ENCODE measurements around the gene CRB1.

CRB1 gene

GRCh38 chr1:197388801-197389200, 120.7 kb downstream of the CRB1 start:
- WGBS (ENCODE audit: extremely low coverage, insufficient coverage, low lambda C conversion rate) = no CpG with 5 or more reads among the region's 1 CpG
- H3K18ac ChIP-seq (ENCODE audit: low read length) = no peak overlapping the region
- no peak overlapping the region for H2BK5ac ChIP-seq (ENCODE audit: low read length)
- H3K4me2 ChIP-seq (ENCODE audit: low read length) = no peak overlapping the region
- H3K9ac ChIP-seq (ENCODE audit: low read length) = no peak overlapping the region
- no peaks in the 10 kb centered on the region for H3K79me2 ChIP-seq (ENCODE audit: control insufficient read depth, insufficient read depth, low read length)
- no peaks in the 10 kb centered on the region for H3K27me3 ChIP-seq (ENCODE audit: insufficient read depth, low read length, poor library complexity)
- H3K4ac ChIP-seq (ENCODE audit: low read depth, low read length) = no peak overlapping the region
- DNase-seq = no peak
- H3K4me1 ChIP-seq (ENCODE audit: control insufficient read depth, low read depth, low read length) = no peaks in the 10 kb centered on the region
- no peaks in the 10 kb centered on the region for H3K79me1 ChIP-seq (ENCODE audit: low read length)
- no peak overlapping the region for H3K4me3 ChIP-seq (ENCODE audit: low read length)
- no peak overlapping the region for H4K5ac ChIP-seq (ENCODE audit: low read length)
- H2BK15ac ChIP-seq (replicated peaks; ENCODE audit: low read depth) = no peak overlapping the region
- H3K23ac ChIP-seq (ENCODE audit: low read length) = no peak overlapping the region
- H3K36me3 ChIP-seq (ENCODE audit: control insufficient read depth, insufficient read depth, low read length) = no peaks in the 10 kb centered on the region
- H3K27ac ChIP-seq (ENCODE audit: low read depth, low read length) = no peak overlapping the region
- H4K8ac ChIP-seq (ENCODE audit: low read depth, low read length) = no peak overlapping the region
- no peak overlapping the region for H2BK120ac ChIP-seq (ENCODE audit: low read depth, low read length)
- no peak overlapping the region for H2AK5ac ChIP-seq (ENCODE audit: low read length)
- no peak overlapping the region for H3K56ac ChIP-seq (ENCODE audit: low read length)

DNA sequence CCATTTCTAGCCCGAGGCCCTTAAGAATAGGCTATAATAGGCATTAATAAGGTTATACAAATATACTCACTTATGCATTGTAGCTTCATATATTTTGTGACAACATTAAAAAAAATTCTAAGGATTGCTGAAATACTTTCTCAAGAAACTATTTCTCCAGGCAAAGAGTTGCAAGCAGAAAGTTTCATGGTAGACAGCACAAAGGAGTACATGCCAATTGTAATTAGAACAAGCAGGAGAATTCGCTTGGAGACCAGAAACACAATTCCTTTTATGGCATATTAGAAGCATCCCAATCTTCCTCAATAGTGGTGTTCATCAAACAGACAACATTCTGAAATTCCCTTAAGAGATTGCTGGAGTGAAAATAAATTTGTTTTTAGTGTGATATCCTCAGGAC, 122.8 kb downstream of the CRB1 start:
- Histone ChIP-seq H4K5ac (ENCODE audit: low read length) (no peak overlapping the region), H3K27ac (ENCODE audit: low read depth, low read length) (no peak overlapping the region), H3K56ac (ENCODE audit: low read length) (no peak overlapping the region), H3K27me3 (ENCODE audit: insufficient read depth, low read length, poor library complexity) (no peaks in the 10 kb centered on the region), H3K9ac (ENCODE audit: low read length) (no peak overlapping the region), H4K8ac (ENCODE audit: low read depth, low read length) (no peak overlapping the region), H3K18ac (ENCODE audit: low read length) (no peak overlapping the region), H3K4me2 (ENCODE audit: low read length) (no peak overlapping the region), H3K23ac (ENCODE audit: low read length) (no peak overlapping the region), H2BK5ac (ENCODE audit: low read length) (no peak overlapping the region), H3K4ac (ENCODE audit: low read depth, low read length) (no peak overlapping the region), H2AK5ac (ENCODE audit: low read length) (no peak overlapping the region), H3K36me3 (ENCODE audit: control insufficient read depth, insufficient read depth, low read length) (no peaks in the 10 kb centered on the region), H3K79me1 (ENCODE audit: low read length) (no peaks in the 10 kb centered on the region), H2BK120ac (ENCODE audit: low read depth, low read length) (no peak overlapping the region), H3K4me3 (ENCODE audit: low read length) (no peak overlapping the region), H2BK15ac (replicated peaks; ENCODE audit: low read depth) (no peak overlapping the region), H3K79me2 (ENCODE audit: control insufficient read depth, insufficient read depth, low read length) (no peaks in the 10 kb centered on the region), H3K4me1 (ENCODE audit: control insufficient read depth, low read depth, low read length) (no peaks in the 10 kb centered on the region)
- WGBS (ENCODE audit: extremely low coverage, insufficient coverage, low lambda C conversion rate) = no CpG with 5 or more reads among the region's 2 CpGs
- DNase-seq = no peak

DNA sequence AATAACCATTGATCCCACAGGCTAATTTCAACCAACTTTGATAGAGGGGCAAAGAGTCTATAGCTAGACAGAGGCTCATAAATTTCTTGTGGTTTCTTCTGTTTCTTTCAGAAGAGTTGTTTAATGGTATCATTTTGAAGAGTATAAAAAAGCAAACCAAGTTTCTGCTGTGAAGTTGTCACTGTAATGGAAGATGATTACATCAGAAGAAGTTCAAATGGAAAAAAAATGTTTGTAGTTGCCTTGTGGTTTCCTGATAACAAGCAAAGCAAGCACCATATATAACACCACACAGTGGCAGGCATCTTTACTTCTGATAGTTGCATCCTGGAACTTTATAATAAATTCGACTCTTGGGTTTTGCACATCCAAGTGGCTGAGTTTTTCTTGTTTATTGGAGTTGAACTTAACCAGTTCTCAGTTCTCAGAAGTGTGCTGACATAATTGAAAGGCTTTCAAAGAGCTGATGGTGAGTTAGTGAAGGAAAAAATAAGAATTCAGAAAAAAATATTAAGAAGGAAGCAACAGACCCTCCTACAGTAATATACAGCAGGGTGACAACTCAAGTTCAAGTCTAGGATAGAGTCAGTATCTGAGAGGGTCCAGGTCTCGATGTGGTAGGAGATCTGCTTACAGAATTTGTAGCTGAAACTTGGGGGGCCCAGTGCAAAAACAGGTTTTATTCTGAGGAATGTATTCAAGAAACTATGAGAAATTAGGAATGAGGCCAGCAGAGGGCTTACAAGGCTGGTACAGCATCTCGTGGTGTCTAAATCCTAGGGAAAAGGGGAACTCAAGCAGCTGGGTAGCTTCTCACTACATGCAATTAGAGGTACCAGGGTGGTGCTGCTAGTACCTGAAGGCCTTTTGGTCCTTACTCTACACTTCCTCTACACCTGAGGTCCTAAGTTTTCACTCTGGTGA, 123.5 kb downstream of the CRB1 start:
- WGBS (ENCODE audit: extremely low coverage, insufficient coverage, low lambda C conversion rate) = no CpG with 5 or more reads among the region's 3 CpGs
- DNase-seq = peak; percentile 27

GRCh38 chr1:197392541-197392940, 124.5 kb downstream of the CRB1 start:
- H4K5ac ChIP-seq (ENCODE audit: low read length) = no peak overlapping the region
- no peak overlapping the region for H3K27ac ChIP-seq (ENCODE audit: low read depth, low read length)
- H3K79me2 ChIP-seq (ENCODE audit: control insufficient read depth, insufficient read depth, low read length) = no peaks in the 10 kb centered on the region
- no peak overlapping the region for H3K56ac ChIP-seq (ENCODE audit: low read length)
- H3K9ac ChIP-seq (ENCODE audit: low read length) = no peak overlapping the region
- H2BK5ac ChIP-seq (ENCODE audit: low read length) = no peak overlapping the region
- WGBS (ENCODE audit: extremely low coverage, insufficient coverage, low lambda C conversion rate) = no CpG with 5 or more reads among the region's 1 CpG
- H3K4me1 ChIP-seq (ENCODE audit: control insufficient read depth, low read depth, low read length) = no peaks in the 10 kb centered on the region
- no peaks in the 10 kb centered on the region for H3K79me1 ChIP-seq (ENCODE audit: low read length)
- no peak overlapping the region for H3K4me2 ChIP-seq (ENCODE audit: low read length)
- no peak overlapping the region for H3K18ac ChIP-seq (ENCODE audit: low read length)
- DNase-seq = no peak
- no peak overlapping the region for H2AK5ac ChIP-seq (ENCODE audit: low read length)
- H3K4me3 ChIP-seq (ENCODE audit: low read length) = no peak overlapping the region
- H2BK15ac ChIP-seq (replicated peaks; ENCODE audit: low read depth) = no peak overlapping the region
- H2BK120ac ChIP-seq (ENCODE audit: low read depth, low read length) = no peak overlapping the region
- H3K36me3 ChIP-seq (ENCODE audit: control insufficient read depth, insufficient read depth, low read length) = no peaks in the 10 kb centered on the region
- H4K8ac ChIP-seq (ENCODE audit: low read depth, low read length) = no peak overlapping the region
- no peaks in the 10 kb centered on the region for H3K27me3 ChIP-seq (ENCODE audit: insufficient read depth, low read length, poor library complexity)
- no peak overlapping the region for H3K23ac ChIP-seq (ENCODE audit: low read length)
- no peak overlapping the region for H3K4ac ChIP-seq (ENCODE audit: low read depth, low read length)

More for the DNA sequence above, 123.5 kb downstream of the CRB1 start:
- Histone ChIP-seq H2BK120ac (ENCODE audit: low read depth, low read length) (no peak overlapping the region), H3K4me3 (ENCODE audit: low read length) (no peak overlapping the region), H2BK15ac (replicated peaks; ENCODE audit: low read depth) (no peak overlapping the region), H4K8ac (ENCODE audit: low read depth, low read length) (no peak overlapping the region), H2BK5ac (ENCODE audit: low read length) (no peak overlapping the region), H3K56ac (ENCODE audit: low read length) (no peak overlapping the region), H3K18ac (ENCODE audit: low read length) (no peak overlapping the region), H3K36me3 (ENCODE audit: control insufficient read depth, insufficient read depth, low read length) (no peaks in the 10 kb centered on the region), H2AK5ac (ENCODE audit: low read length) (no peak overlapping the region), H3K27me3 (ENCODE audit: insufficient read depth, low read length, poor library complexity) (no peaks in the 10 kb centered on the region), H3K23ac (ENCODE audit: low read length) (no peak overlapping the region), H3K4ac (ENCODE audit: low read depth, low read length) (no peak overlapping the region), H4K5ac (ENCODE audit: low read length) (no peak overlapping the region), H3K4me2 (ENCODE audit: low read length) (no peak overlapping the region), H3K79me1 (ENCODE audit: low read length) (no peaks in the 10 kb centered on the region), H3K4me1 (ENCODE audit: control insufficient read depth, low read depth, low read length) (no peaks in the 10 kb centered on the region), H3K79me2 (ENCODE audit: control insufficient read depth, insufficient read depth, low read length) (no peaks in the 10 kb centered on the region), H3K27ac (ENCODE audit: low read depth, low read length) (no peak overlapping the region), H3K9ac (ENCODE audit: low read length) (no peak overlapping the region)

- Histone ChIP-seq H2BK15ac (replicated peaks; ENCODE audit: low read depth) (no peak overlapping the region), H4K8ac (ENCODE audit: low read depth, low read length) (no peak overlapping the region), H3K27me3 (ENCODE audit: insufficient read depth, low read length, poor library complexity) (no peaks in the 10 kb centered on the region), H4K5ac (ENCODE audit: low read length) (no peak overlapping the region), H3K4ac (ENCODE audit: low read depth, low read length) (no peak overlapping the region), H3K4me3 (ENCODE audit: low read length) (no peak overlapping the region), H3K4me1 (ENCODE audit: control insufficient read depth, low read depth, low read length) (no peaks in the 10 kb centered on the region), H3K23ac (ENCODE audit: low read length) (no peak overlapping the region), H2BK120ac (ENCODE audit: low read depth, low read length) (no peak overlapping the region), H2AK5ac (ENCODE audit: low read length) (no peak overlapping the region), H2BK5ac (ENCODE audit: low read length) (no peak overlapping the region), H3K4me2 (ENCODE audit: low read length) (no peak overlapping the region), H3K79me2 (ENCODE audit: control insufficient read depth, insufficient read depth, low read length) (no peaks in the 10 kb centered on the region), H3K36me3 (ENCODE audit: control insufficient read depth, insufficient read depth, low read length) (no peaks in the 10 kb centered on the region), H3K9ac (ENCODE audit: low read length) (no peak overlapping the region), H3K18ac (ENCODE audit: low read length) (no peak overlapping the region), H3K79me1 (ENCODE audit: low read length) (no peaks in the 10 kb centered on the region), H3K56ac (ENCODE audit: low read length) (no peak overlapping the region), H3K27ac (ENCODE audit: low read depth, low read length) (no peak overlapping the region)
- no CpG with 5 or more reads among the region's 1 CpG for WGBS (ENCODE audit: extremely low coverage, insufficient coverage, low lambda C conversion rate)
- peak; percentile 25 for DNase-seq
Observed at GRCh38 chr1:197393105-197393504, 125.1 kb downstream of the CRB1 start.

DNA sequence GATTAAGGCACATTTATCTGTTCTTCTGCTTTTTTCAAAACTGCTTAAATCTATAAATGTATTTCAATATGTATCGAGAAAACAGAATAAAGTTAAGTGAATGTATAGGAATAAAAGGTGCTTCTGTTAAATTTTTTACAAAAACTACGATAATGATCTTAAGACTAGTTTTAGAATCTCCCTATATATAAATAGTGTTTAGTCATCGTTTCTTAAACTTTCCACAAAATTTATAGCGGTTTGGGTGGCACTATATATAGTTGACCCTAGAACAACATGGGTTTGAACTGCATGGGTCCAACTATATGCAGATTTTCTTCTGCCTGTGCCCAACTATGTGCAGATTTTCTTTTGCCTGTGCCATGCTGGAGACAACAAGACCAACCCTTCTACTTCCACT, 125.7 kb downstream of the CRB1 start:
- 100% methylated on average over 1 of the region's 4 CpGs for WGBS (ENCODE audit: extremely low coverage, insufficient coverage, low lambda C conversion rate)
- H3K9ac ChIP-seq (ENCODE audit: low read length) = no peak overlapping the region
- no peak overlapping the region for H3K23ac ChIP-seq (ENCODE audit: low read length)
- H4K5ac ChIP-seq (ENCODE audit: low read length) = no peak overlapping the region
- H4K8ac ChIP-seq (ENCODE audit: low read depth, low read length) = no peak overlapping the region
- H2AK5ac ChIP-seq (ENCODE audit: low read length) = no peak overlapping the region
- no peak overlapping the region for H3K4ac ChIP-seq (ENCODE audit: low read depth, low read length)
- no peaks in the 10 kb centered on the region for H3K36me3 ChIP-seq (ENCODE audit: control insufficient read depth, insufficient read depth, low read length)
- H3K27ac ChIP-seq (ENCODE audit: low read depth, low read length) = no peak overlapping the region
- no peak for DNase-seq
- H2BK120ac ChIP-seq (ENCODE audit: low read depth, low read length) = no peak overlapping the region
- H3K79me2 ChIP-seq (ENCODE audit: control insufficient read depth, insufficient read depth, low read length) = no peaks in the 10 kb centered on the region
- no peaks in the 10 kb centered on the region for H3K79me1 ChIP-seq (ENCODE audit: low read length)
- no peaks in the 10 kb centered on the region for H3K4me1 ChIP-seq (ENCODE audit: control insufficient read depth, low read depth, low read length)
- no peak overlapping the region for H3K56ac ChIP-seq (ENCODE audit: low read length)
- no peak overlapping the region for H2BK5ac ChIP-seq (ENCODE audit: low read length)
- H3K4me2 ChIP-seq (ENCODE audit: low read length) = no peak overlapping the region
- no peak overlapping the region for H2BK15ac ChIP-seq (replicated peaks; ENCODE audit: low read depth)
- H3K4me3 ChIP-seq (ENCODE audit: low read length) = no peak overlapping the region
- no peaks in the 10 kb centered on the region for H3K27me3 ChIP-seq (ENCODE audit: insufficient read depth, low read length, poor library complexity)
- no peak overlapping the region for H3K18ac ChIP-seq (ENCODE audit: low read length)

Data from mesendoderm (in vitro differentiated cells).